Measurements from ENCODE around the gene TMEM271. TPM values are rescaled to one million over a fixed set of nuclear protein-coding genes. Genes with fewer than 3 reads are reported as not detected.

Gene TMEM271
- total and polyA plus RNA-seq, 2 donors (not counting 1 experiment from before 2014, with no cell fraction given), result not detected

DNA sequence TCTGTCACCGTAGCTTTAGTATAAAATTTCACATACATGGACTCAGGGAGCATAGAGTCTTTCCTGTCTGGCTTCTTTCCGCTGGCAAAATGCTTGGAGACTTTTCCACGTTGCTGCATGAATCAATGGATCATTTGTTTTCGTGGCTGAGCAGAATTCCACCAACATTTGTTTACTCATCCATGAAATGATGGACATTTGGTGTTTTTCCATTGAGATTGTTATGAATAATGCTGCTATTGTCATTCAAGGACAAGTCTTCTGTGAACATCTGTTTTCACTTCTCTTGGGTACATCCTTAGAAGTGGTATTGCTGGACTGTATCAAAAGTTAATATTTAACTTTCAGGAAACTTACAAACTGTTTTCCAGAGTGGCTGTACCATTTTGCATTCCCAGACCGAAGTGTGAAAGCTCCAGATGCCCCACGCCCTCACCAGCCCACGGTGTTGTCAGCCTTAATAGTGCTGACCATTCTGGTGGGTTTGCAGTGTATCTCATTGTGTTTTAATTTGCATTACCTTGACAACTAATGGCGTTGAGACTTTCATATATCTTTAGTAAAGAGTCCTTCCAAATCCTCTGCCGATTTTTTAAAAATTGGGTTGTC, 5.8 kb upstream of the TMEM271 start:
- H2AFZ ChIP-seq (ENCODE audit: low read length), result no peak overlapping the region
- H3K27ac ChIP-seq (ENCODE audit: insufficient read depth, low read length), result no peak overlapping the region
- no peaks in the 10 kb centered on the region for H3K79me2 ChIP-seq (ENCODE audit: control insufficient read depth, insufficient read depth, low read length)
- H3K36me3 ChIP-seq (ENCODE audit: control insufficient read depth, insufficient read depth, low read length), result no peaks in the 10 kb centered on the region
- H3K4me3 ChIP-seq (replicated peaks in 1 of 4; ENCODE audit: control extremely low read depth in 1 of 4, insufficient read depth in 1 of 4, low read depth in 3 of 4, low read length in 4 of 4), result no peak overlapping the region
- H4K20me1 ChIP-seq (ENCODE audit: control insufficient read depth, extremely low read depth, insufficient read depth, low read length), result no peaks in the 10 kb centered on the region
- H3K27me3 ChIP-seq (ENCODE audit: control insufficient read depth, insufficient read depth, low read length), result peaks cover 15% of the 10 kb centered on the region
- DNase-seq (ENCODE audit: low read depth in 2 of 2), result no peak
- TF ChIP-seq, protein P1, sequence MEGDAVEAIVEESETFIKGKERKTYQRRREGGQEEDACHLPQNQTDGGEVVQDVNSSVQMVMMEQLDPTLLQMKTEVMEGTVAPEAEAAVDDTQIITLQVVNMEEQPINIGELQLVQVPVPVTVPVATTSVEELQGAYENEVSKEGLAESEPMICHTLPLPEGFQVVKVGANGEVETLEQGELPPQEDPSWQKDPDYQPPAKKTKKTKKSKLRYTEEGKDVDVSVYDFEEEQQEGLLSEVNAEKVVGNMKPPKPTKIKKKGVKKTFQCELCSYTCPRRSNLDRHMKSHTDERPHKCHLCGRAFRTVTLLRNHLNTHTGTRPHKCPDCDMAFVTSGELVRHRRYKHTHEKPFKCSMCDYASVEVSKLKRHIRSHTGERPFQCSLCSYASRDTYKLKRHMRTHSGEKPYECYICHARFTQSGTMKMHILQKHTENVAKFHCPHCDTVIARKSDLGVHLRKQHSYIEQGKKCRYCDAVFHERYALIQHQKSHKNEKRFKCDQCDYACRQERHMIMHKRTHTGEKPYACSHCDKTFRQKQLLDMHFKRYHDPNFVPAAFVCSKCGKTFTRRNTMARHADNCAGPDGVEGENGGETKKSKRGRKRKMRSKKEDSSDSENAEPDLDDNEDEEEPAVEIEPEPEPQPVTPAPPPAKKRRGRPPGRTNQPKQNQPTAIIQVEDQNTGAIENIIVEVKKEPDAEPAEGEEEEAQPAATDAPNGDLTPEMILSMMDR (conservative IDR thresholded peaks at IDR 0.05 in 1 of 2, IDR thresholded peaks at IDR 0.05 in 1 of 2; ENCODE audit: low read depth in 1 of 2, low read length in 2 of 2), result no peak
- no peaks in the 10 kb centered on the region for H3K9me3 ChIP-seq (ENCODE audit: control insufficient read depth, insufficient read depth, low read depth, low read length)
- H3K4me2 ChIP-seq (ENCODE audit: extremely low read depth, insufficient read depth, low read length), result no peak overlapping the region
- no peak overlapping the region for H3K9ac ChIP-seq (ENCODE audit: insufficient read depth, low read length)
- H3K4me1 ChIP-seq (ENCODE audit: control insufficient read depth, extremely low read depth, insufficient read depth, low read length), result no peaks in the 10 kb centered on the region

DNA sequence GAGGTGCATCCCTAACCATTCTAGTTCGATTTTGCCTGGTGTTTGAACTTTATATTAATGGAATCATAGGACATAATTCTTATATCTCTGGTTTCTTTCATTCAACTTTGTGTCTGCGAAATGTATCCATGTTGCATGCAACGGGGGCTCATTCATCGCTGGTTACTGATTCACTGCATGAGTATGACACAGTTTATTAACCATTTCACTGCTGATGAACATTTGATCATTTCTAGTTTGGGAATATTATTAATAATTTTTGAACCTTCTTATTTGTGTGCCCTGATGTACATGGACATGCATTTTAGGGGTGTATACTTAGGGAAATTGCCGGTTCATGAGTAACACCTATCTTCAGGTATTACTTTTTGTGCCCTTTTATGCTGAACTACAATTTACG, 5.1 kb upstream of the TMEM271 start:
- Histone ChIP-seq H3K27me3 (ENCODE audit: control insufficient read depth, insufficient read depth, low read length) (peaks cover 15% of the 10 kb centered on the region), H3K4me1 (ENCODE audit: control insufficient read depth, extremely low read depth, insufficient read depth, low read length) (no peaks in the 10 kb centered on the region), H3K9ac (ENCODE audit: insufficient read depth, low read length) (no peak overlapping the region), H3K4me2 (ENCODE audit: extremely low read depth, insufficient read depth, low read length) (no peak overlapping the region), H3K27ac (ENCODE audit: insufficient read depth, low read length) (no peak overlapping the region), H3K79me2 (ENCODE audit: control insufficient read depth, insufficient read depth, low read length) (no peaks in the 10 kb centered on the region), H3K9me3 (ENCODE audit: control insufficient read depth, insufficient read depth, low read depth, low read length) (no peaks in the 10 kb centered on the region), H2AFZ (ENCODE audit: low read length) (no peak overlapping the region), H3K4me3 (replicated peaks in 1 of 4; ENCODE audit: control extremely low read depth in 1 of 4, insufficient read depth in 1 of 4, low read depth in 3 of 4, low read length in 4 of 4) (no peak overlapping the region), H3K36me3 (ENCODE audit: control insufficient read depth, insufficient read depth, low read length) (no peaks in the 10 kb centered on the region), H4K20me1 (ENCODE audit: control insufficient read depth, extremely low read depth, insufficient read depth, low read length) (no peaks in the 10 kb centered on the region)
- TF ChIP-seq EZH2 (IDR thresholded peaks at IDR 0.05; ENCODE audit: low read length, missing control alignments), result no peak
- TF ChIP-seq, protein P1 (conservative IDR thresholded peaks at IDR 0.05 in 1 of 2, IDR thresholded peaks at IDR 0.05 in 1 of 2; ENCODE audit: low read depth in 1 of 2, low read length in 2 of 2), result no peak
- no peak for DNase-seq (ENCODE audit: low read depth in 2 of 2)

DNA sequence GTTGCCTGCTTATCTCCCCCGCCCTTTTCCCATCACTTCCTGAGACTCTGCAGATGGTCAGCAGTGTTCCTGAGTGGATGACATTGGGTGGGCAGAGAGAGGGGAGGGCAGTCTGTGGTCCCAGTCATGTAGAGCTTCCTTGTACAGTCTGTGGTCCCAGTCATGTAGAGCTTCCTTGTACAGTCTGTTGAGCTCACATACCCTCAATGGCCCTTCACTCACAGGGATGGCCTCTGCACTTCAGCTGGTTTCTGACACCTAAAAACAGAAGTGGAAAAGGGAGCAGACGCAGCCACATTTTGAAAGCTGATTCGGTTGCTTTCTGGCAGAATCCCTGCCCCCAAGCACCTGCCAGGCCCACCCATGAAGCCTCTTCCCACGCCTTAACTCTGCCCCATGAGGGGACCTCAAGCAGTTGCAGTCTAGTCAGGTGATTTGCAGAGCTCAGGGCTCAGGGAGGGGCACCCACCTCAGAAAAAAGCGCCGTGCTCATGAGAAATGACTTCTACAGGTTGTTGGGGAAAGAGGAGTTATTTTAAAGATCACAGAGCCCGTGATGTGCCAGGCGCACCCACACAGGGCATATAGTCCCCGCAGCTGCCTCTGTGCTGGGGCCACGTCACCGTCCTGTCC, 3.6 kb upstream of the TMEM271 start:
- Histone ChIP-seq H3K36me3 (ENCODE audit: control insufficient read depth, insufficient read depth, low read length) (no peaks in the 10 kb centered on the region), H3K9me3 (ENCODE audit: control insufficient read depth, insufficient read depth, low read depth, low read length) (no peaks in the 10 kb centered on the region), H3K4me2 (ENCODE audit: extremely low read depth, insufficient read depth, low read length) (no peak overlapping the region), H3K27me3 (ENCODE audit: control insufficient read depth, insufficient read depth, low read length) (peaks cover 18% of the 10 kb centered on the region), H3K4me3 (replicated peaks in 1 of 4; ENCODE audit: control extremely low read depth in 1 of 4, insufficient read depth in 1 of 4, low read depth in 3 of 4, low read length in 4 of 4) (no peak overlapping the region), H4K20me1 (ENCODE audit: control insufficient read depth, extremely low read depth, insufficient read depth, low read length) (no peaks in the 10 kb centered on the region), H3K79me2 (ENCODE audit: control insufficient read depth, insufficient read depth, low read length) (no peaks in the 10 kb centered on the region), H3K27ac (ENCODE audit: insufficient read depth, low read length) (no peak overlapping the region), H3K9ac (ENCODE audit: insufficient read depth, low read length) (no peak overlapping the region), H2AFZ (ENCODE audit: low read length) (no peak overlapping the region), H3K4me1 (ENCODE audit: control insufficient read depth, extremely low read depth, insufficient read depth, low read length) (no peaks in the 10 kb centered on the region)
- TF ChIP-seq EZH2 (IDR thresholded peaks at IDR 0.05; ENCODE audit: low read length, missing control alignments), result no peak
- TF ChIP-seq, protein P1 (conservative IDR thresholded peaks at IDR 0.05 in 1 of 2, IDR thresholded peaks at IDR 0.05 in 1 of 2; ENCODE audit: low read depth in 1 of 2, low read length in 2 of 2), result no peak
- no peak for DNase-seq (ENCODE audit: low read depth in 2 of 2)
